Stimulated activated CD4-positive, alpha-beta T cell treated with anti-CD3 and anti-CD28 coated beads, Interleukin-15, amount 100 ng/mL, for 48 hours (primary cell): ENCODE data around the gene ABO.
"Not testable (repeated sequence)": the region's sequence is repeated elsewhere in the genome, so short reads cannot be mapped to it uniquely, and the experiment has no call there.

ENCODE experiments used
- DNase-seq, 2 donors: peaks; one replicate each; pipeline ENCODE4 v3.0.0-alpha.2; 2020; ENCODE audit warnings: low read depth in 2 of 2

The ABO gene

GRCh38 chr9:133290751-133291302, 15.8 kb upstream of the ABO start:
- no peak for DNase-seq

- no peak for DNase-seq
Observed at GRCh38 chr9:133286523-133286922, 11.5 kb upstream of the ABO start.

GRCh38 chr9:133285252-133285775, 10.3 kb upstream of the ABO start:
- DNase-seq = no peak

GRCh38 chr9:133284362-133284761, 9.4 kb upstream of the ABO start:
- DNase-seq = no peak

GRCh38 chr9:133283255-133284032, 8.4 kb upstream of the ABO start:
- not testable (repeated sequence) for DNase-seq

- DNase-seq = no peak
Observed at GRCh38 chr9:133282464-133283238, 7.7 kb upstream of the ABO start.

- no peak for DNase-seq
Observed at GRCh38 chr9:133280392-133280791, 5.4 kb upstream of the ABO start.

GRCh38 chr9:133278161-133279114, 3.4 kb upstream of the ABO start:
- no peak for DNase-seq

GRCh38 chr9:133277467-133277866, 2.5 kb upstream of the ABO start:
- no peak for DNase-seq

GRCh38 chr9:133276923-133277322, 1.9 kb upstream of the ABO start:
- DNase-seq = no peak

- no peak for DNase-seq
Observed at GRCh38 chr9:133276001-133276884, 1.2 kb upstream of the ABO start.

GRCh38 chr9:133274236-133275104, 531 bp downstream of the ABO start:
- DNase-seq = no peak

- no peak for DNase-seq
Observed at GRCh38 chr9:133273819-133274218, 1.2 kb downstream of the ABO start.

GRCh38 chr9:133273098-133273497, 1.9 kb downstream of the ABO start:
- DNase-seq = no peak

- no peak for DNase-seq
Observed at GRCh38 chr9:133269537-133270362, 5.3 kb downstream of the ABO start.

- DNase-seq = not testable (repeated sequence)
Observed at GRCh38 chr9:133269136-133269535, 5.9 kb downstream of the ABO start.

- DNase-seq = no peak
Observed at GRCh38 chr9:133268335-133269056, 6.5 kb downstream of the ABO start.

GRCh38 chr9:133264235-133264764, 10.7 kb downstream of the ABO start:
- DNase-seq = no peak
